Neural progenitor cell (in vitro differentiated cells): ENCODE data around the gene RBFOX1.

Experiments
- CTCF ChIP-seq: fragments of 200-600 bp; sonication (generic); IDR thresholded peaks from 2 replicates; pipeline ENCODE4 v1.5.1; 2017; ENCODE audit warnings: antibody characterized with exemption, mild to moderate bottlenecking
- EZH2 ChIP-seq: fragments of 200-600 bp; sonication (generic); IDR thresholded peaks from 2 replicates; pipeline ENCODE4 v1.6.1; 2017; ENCODE audit warnings: antibody characterized with exemption, mild to moderate bottlenecking, moderate library complexity

DNA sequence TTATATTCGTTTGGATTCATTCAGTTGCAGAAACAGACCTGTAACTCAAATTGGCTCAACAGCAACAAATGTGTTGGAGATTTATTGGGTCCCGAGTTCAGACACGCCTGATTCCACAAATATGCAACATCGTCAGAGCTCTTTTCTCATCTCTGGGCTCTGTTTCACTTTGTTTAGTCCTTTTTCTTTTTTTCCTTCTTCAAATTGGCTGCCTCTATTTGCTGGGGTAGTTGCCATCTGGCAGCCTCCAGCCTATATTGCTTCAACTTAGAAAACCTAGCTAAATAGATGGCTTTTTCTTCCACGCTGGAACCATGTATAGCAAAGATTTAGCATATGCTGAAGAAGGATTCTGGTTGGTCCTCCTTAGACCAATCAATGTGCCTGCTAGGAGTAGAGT is 398.5 kb downstream of the RBFOX1 start:
- no peak for TF ChIP-seq CTCF
- TF ChIP-seq EZH2, result no peak
